KOPT-K1 (cell line): ENCODE data around the gene BSDC1.
"Not testable (repeated sequence)": the region's sequence is repeated elsewhere in the genome, so short reads cannot be mapped to it uniquely, and the experiment has no call there.

Experiments
- H3K27ac ChIP-seq: fragments of 200-600 bp; sonication (generic); 2 replicates; pipeline ENCODE4 v1.5.1; 2016; ENCODE audit warnings: antibody characterized with exemption, mild to moderate bottlenecking, low read depth, low read length; ENCODE audit not compliant: poor library complexity, severe bottlenecking
- H3K36me3 ChIP-seq: fragments of 200-600 bp; sonication (generic); 2 replicates; pipeline ENCODE4 v1.5.1; 2017; ENCODE audit warnings: antibody characterized with exemption, mild to moderate bottlenecking, low read length, moderate library complexity; ENCODE audit not compliant: insufficient read depth
- H3K9me3 ChIP-seq: fragments of 200-600 bp; sonication (generic); 2 replicates; pipeline ENCODE4 v1.5.1; 2017; ENCODE audit warnings: antibody characterized with exemption, low read length, mild to moderate bottlenecking; ENCODE audit not compliant: insufficient read depth, poor library complexity, severe bottlenecking

The BSDC1 gene

GRCh38 chr1:32394141-32394889 lies at the start of gene BSDC1:
Gene BSDC1, minus strand, starts transcription at chr1:32394441. Its CDS starts 27 bp downstream, at chr1:32394414.
- peak within 1 kb of the TSS; percentile 67 for H3K27ac ChIP-seq
- no peaks in the 10 kb centered on the region for H3K9me3 ChIP-seq
- peaks cover 34% of the 10 kb centered on the region for H3K36me3 ChIP-seq

GRCh38 chr1:32441467-32441866 lies 47.2 kb upstream of the BSDC1 start:
- H3K36me3 ChIP-seq, H3K27ac ChIP-seq: not testable (repeated sequence)
- peaks cover 15% of the 10 kb centered on the region for H3K9me3 ChIP-seq

GRCh38 chr1:32438777-32439176 lies 44.5 kb upstream of the BSDC1 start:
- not testable (repeated sequence) for H3K36me3 ChIP-seq, H3K27ac ChIP-seq
- peaks cover 15% of the 10 kb centered on the region for H3K9me3 ChIP-seq

- Histone ChIP-seq H3K9me3 (peaks cover 15% of the 10 kb centered on the region), H3K36me3 (no peaks in the 10 kb centered on the region), H3K27ac (no peak overlapping the region)
These were observed 43.9 kb upstream of the BSDC1 start for GRCh38 chr1:32438136-32438535.

GRCh38 chr1:32431736-32432400 lies 37.6 kb upstream of the BSDC1 start:
- Histone ChIP-seq H3K27ac (no peak overlapping the region), H3K9me3 (no peaks in the 10 kb centered on the region), H3K36me3 (no peaks in the 10 kb centered on the region)

- H3K36me3 ChIP-seq: no peaks in the 10 kb centered on the region
- H3K9me3 ChIP-seq: no peaks in the 10 kb centered on the region
- H3K27ac ChIP-seq: no peak overlapping the region
These were observed 33.2 kb upstream of the BSDC1 start for GRCh38 chr1:32427264-32427963.

GRCh38 chr1:32426489-32427255 lies 32.4 kb upstream of the BSDC1 start:
- Histone ChIP-seq H3K9me3 (no peaks in the 10 kb centered on the region), H3K36me3 (no peaks in the 10 kb centered on the region), H3K27ac (no peak overlapping the region)

GRCh38 chr1:32421775-32422174 lies 27.5 kb upstream of the BSDC1 start:
- Histone ChIP-seq H3K27ac (no peak overlapping the region), H3K9me3 (peaks cover 9% of the 10 kb centered on the region), H3K36me3 (no peaks in the 10 kb centered on the region)

- Histone ChIP-seq H3K36me3 (no peaks in the 10 kb centered on the region), H3K9me3 (peaks cover 18% of the 10 kb centered on the region), H3K27ac (no peak overlapping the region)
These were observed 20.1 kb upstream of the BSDC1 start for GRCh38 chr1:32414186-32414886.

GRCh38 chr1:32413507-32414185 lies 19.4 kb upstream of the BSDC1 start:
- Histone ChIP-seq H3K36me3 (no peaks in the 10 kb centered on the region), H3K27ac (no peak overlapping the region), H3K9me3 (peaks cover 14% of the 10 kb centered on the region)

GRCh38 chr1:32411261-32411660 lies 17.0 kb upstream of the BSDC1 start:
- Histone ChIP-seq H3K9me3 (peaks cover 9% of the 10 kb centered on the region), H3K27ac (no peak overlapping the region)

GRCh38 chr1:32406629-32407111 lies 12.4 kb upstream of the BSDC1 start:
- H3K9me3 ChIP-seq: no peaks in the 10 kb centered on the region
- no peaks in the 10 kb centered on the region for H3K36me3 ChIP-seq
- no peak overlapping the region for H3K27ac ChIP-seq

More at GRCh38 chr1:32411261-32411660, 17.0 kb upstream of the BSDC1 start:
- H3K36me3 ChIP-seq: no peaks in the 10 kb centered on the region

GRCh38 chr1:32405672-32406467 lies 11.6 kb upstream of the BSDC1 start:
- Histone ChIP-seq H3K27ac (no peak overlapping the region), H3K36me3 (no peaks in the 10 kb centered on the region), H3K9me3 (no peaks in the 10 kb centered on the region)
